GM12865 (cell line): ENCODE results near the gene SLC17A7.

ENCODE experiments used
- DNase-seq: peaks from one replicate; pipeline ENCODE4 v3.0.0; 2010; ENCODE audit warnings: low read depth
- H3K4me3 ChIP-seq: 2 replicates; pipeline ENCODE4 v1.5.1; 2011; ENCODE audit warnings: mild to moderate bottlenecking, low read depth, low read length, control low read depth
- CTCF ChIP-seq: IDR thresholded peaks from 2 replicates; pipeline ENCODE4 v1.5.1; 2011; ENCODE audit warnings: low read length, control low read depth, low read depth, inconsistent platforms; ENCODE audit not compliant: insufficient read depth; ENCODE audit errors: missing control alignments

The SLC17A7 gene

GRCh38 chr19:49391581-49392399, 49.5 kb downstream of the SLC17A7 start:
- peak; percentile 89 for TF ChIP-seq CTCF

GRCh38 chr19:49390929-49391359, 50.4 kb downstream of the SLC17A7 start:
- DNase-seq, result peak; percentile 40
- H3K4me3 ChIP-seq, result no peak overlapping the region
- no peak for TF ChIP-seq CTCF

More at GRCh38 chr19:49391581-49392399, 49.5 kb downstream of the SLC17A7 start:
- peak; percentile 87 for DNase-seq
- no peak overlapping the region for H3K4me3 ChIP-seq

GRCh38 chr19:49390131-49390928, 51.0 kb downstream of the SLC17A7 start:
- H3K4me3 ChIP-seq, result no peak overlapping the region
- TF ChIP-seq CTCF, result no peak
- DNase-seq, result no peak

GRCh38 chr19:49389406-49389805, 51.9 kb downstream of the SLC17A7 start:
- DNase-seq, result no peak
- H3K4me3 ChIP-seq, result no peak overlapping the region
- no peak for TF ChIP-seq CTCF

GRCh38 chr19:49387936-49388372, 53.4 kb downstream of the SLC17A7 start, which contains the start of gene KASH5:
KASH5 (plus strand) TSS chr19:49388249; CDS start chr19:49390884, 2,635 bp downstream.
- no peak for TF ChIP-seq CTCF
- H3K4me3 ChIP-seq, result peak within 1 kb of the TSS; percentile 50
- peak; percentile 96 for DNase-seq

- TF ChIP-seq CTCF, result no peak
- DNase-seq, result no peak
- H3K4me3 ChIP-seq, result no peak overlapping the region
Measured at GRCh38 chr19:49383599-49383998, 57.7 kb downstream of the SLC17A7 start.
